ENCODE results near the gene FBRSL1.

DNA sequence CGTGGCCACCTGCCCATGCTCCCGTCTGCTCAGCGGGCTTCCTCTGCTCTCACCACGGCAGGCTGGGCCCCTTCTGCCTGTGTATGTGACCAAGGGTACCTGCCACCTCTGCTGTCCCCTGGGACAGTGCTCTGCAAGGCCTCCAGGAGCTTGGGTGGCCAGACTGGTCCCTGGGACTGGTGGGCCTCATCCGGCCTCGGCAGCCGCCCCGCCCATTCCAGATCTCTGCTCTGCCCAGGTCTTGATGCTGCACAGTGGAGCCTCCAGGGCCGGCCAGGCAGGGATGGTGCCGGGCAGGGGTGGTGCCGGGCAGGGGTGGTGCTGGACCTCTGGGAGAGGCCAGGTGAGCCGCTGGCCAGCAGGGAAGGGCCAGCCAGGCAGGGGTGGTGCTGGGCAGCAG is 9.0 kb downstream of the FBRSL1 start:
- TF ChIP-seq, protein P1, sequence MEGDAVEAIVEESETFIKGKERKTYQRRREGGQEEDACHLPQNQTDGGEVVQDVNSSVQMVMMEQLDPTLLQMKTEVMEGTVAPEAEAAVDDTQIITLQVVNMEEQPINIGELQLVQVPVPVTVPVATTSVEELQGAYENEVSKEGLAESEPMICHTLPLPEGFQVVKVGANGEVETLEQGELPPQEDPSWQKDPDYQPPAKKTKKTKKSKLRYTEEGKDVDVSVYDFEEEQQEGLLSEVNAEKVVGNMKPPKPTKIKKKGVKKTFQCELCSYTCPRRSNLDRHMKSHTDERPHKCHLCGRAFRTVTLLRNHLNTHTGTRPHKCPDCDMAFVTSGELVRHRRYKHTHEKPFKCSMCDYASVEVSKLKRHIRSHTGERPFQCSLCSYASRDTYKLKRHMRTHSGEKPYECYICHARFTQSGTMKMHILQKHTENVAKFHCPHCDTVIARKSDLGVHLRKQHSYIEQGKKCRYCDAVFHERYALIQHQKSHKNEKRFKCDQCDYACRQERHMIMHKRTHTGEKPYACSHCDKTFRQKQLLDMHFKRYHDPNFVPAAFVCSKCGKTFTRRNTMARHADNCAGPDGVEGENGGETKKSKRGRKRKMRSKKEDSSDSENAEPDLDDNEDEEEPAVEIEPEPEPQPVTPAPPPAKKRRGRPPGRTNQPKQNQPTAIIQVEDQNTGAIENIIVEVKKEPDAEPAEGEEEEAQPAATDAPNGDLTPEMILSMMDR (IDR thresholded peaks at IDR 0.05; ENCODE audit: control extremely low read depth in 1 of 3, insufficient read depth in 1 of 3, low read depth in 1 of 3, low read length in 3 of 3) = no peak
- TF ChIP-seq BRCA1 (IDR thresholded peaks at IDR 0.05; ENCODE audit: low read depth, low read length) (no peak), SP4 (IDR thresholded peaks at IDR 0.05; ENCODE audit: low read length) (no peak), POLR2AphosphoS5 (IDR thresholded peaks at IDR 0.05; ENCODE audit: low read depth, low read length) (no peak), RFX5 (IDR thresholded peaks at IDR 0.05; ENCODE audit: borderline replicate concordance, low read depth, low read length) (no peak), SRF (IDR thresholded peaks at IDR 0.05; ENCODE audit: low read depth, low read length) (no peak), NRF1 (IDR thresholded peaks at IDR 0.05; ENCODE audit: low read depth, low read length) (no peak), POLR2A (IDR thresholded peaks at IDR 0.05; ENCODE audit: control extremely low read depth in 1 of 2, low read depth in 2 of 2, low read length in 2 of 2) (no peak), KDM1A (IDR thresholded peaks at IDR 0.05; ENCODE audit: borderline replicate concordance, low read length) (no peak), FOSL1 (IDR thresholded peaks at IDR 0.05; ENCODE audit: insufficient read depth, low read depth, low read length) (no peak)
